Esophagus squamous epithelium (tissue), 4 donors: ENCODE results near the gene RFC4.

Experiments
- POLR2A ChIP-seq, 4 donors: fragments of 450-650 bp; IDR thresholded peaks; one replicate each; pipeline ENCODE4 v1.6.1; 2017; ENCODE audit warnings: antibody characterized with exemption in 4 of 4, mild to moderate bottlenecking in 4 of 4, moderate library complexity in 3 of 4
- TF ChIP-seq, protein P1 (sequence below), 6 experiments: fragments of 450-650 bp in 4 of 6; fragments of 200-600 bp in 2 of 6; sonication (generic) in 2 of 6; IDR thresholded peaks; one replicate each; pipeline ENCODE4 v1.5.1; 2016 to 2019; ENCODE audit warnings: antibody characterized with exemption in 6 of 6, mild to moderate bottlenecking in 4 of 6, moderate library complexity in 4 of 6

DNA sequence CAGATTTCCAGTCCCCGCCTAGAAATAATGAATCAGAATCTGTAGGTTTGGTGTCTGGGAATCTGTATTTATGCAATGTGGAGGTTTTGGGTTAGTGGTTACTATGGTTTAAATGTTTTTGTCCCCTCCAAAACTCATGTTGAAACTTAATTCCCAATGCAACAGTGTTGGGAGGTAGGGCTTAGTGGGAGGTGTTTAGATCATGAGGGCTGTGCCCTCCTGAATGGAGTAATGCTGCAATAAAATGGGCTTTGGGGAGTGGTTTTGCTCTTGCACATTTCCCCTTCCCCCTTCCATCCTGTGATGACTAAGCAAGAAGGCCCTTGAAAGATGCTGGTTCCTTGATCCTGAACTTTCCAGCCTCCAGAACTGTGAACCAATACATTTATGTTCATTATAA lies 9.2 kb upstream of the RFC4 start:
- TF ChIP-seq, protein P1, sequence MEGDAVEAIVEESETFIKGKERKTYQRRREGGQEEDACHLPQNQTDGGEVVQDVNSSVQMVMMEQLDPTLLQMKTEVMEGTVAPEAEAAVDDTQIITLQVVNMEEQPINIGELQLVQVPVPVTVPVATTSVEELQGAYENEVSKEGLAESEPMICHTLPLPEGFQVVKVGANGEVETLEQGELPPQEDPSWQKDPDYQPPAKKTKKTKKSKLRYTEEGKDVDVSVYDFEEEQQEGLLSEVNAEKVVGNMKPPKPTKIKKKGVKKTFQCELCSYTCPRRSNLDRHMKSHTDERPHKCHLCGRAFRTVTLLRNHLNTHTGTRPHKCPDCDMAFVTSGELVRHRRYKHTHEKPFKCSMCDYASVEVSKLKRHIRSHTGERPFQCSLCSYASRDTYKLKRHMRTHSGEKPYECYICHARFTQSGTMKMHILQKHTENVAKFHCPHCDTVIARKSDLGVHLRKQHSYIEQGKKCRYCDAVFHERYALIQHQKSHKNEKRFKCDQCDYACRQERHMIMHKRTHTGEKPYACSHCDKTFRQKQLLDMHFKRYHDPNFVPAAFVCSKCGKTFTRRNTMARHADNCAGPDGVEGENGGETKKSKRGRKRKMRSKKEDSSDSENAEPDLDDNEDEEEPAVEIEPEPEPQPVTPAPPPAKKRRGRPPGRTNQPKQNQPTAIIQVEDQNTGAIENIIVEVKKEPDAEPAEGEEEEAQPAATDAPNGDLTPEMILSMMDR (IDR thresholded peaks at IDR 0.05) = no peak
- TF ChIP-seq POLR2A (IDR thresholded peaks at IDR 0.05) = no peak
